Retinal pigment epithelial cell (primary cell): Measurements from ENCODE around the gene GTPBP4.
A peak's percentile ranks its signal among the peaks of the same experiment; 100 is the strongest.

Source experiments
- DNase-seq: peaks from one replicate; pipeline ENCODE4 v3.0.0-alpha.2; 2010; ENCODE audit warnings: low read depth
- H3K4me3 ChIP-seq: 2 replicates; pipeline ENCODE4 v1.5.1; 2011; ENCODE audit warnings: mild to moderate bottlenecking, low read length, control low read depth, moderate library complexity
- TF ChIP-seq, protein P1 (sequence below): conservative IDR thresholded peaks from 2 replicates; pipeline ENCODE4 v1.5.1; 2011; ENCODE audit warnings: low read depth, low read length, control low read depth, inconsistent platforms

The GTPBP4 gene

DNA sequence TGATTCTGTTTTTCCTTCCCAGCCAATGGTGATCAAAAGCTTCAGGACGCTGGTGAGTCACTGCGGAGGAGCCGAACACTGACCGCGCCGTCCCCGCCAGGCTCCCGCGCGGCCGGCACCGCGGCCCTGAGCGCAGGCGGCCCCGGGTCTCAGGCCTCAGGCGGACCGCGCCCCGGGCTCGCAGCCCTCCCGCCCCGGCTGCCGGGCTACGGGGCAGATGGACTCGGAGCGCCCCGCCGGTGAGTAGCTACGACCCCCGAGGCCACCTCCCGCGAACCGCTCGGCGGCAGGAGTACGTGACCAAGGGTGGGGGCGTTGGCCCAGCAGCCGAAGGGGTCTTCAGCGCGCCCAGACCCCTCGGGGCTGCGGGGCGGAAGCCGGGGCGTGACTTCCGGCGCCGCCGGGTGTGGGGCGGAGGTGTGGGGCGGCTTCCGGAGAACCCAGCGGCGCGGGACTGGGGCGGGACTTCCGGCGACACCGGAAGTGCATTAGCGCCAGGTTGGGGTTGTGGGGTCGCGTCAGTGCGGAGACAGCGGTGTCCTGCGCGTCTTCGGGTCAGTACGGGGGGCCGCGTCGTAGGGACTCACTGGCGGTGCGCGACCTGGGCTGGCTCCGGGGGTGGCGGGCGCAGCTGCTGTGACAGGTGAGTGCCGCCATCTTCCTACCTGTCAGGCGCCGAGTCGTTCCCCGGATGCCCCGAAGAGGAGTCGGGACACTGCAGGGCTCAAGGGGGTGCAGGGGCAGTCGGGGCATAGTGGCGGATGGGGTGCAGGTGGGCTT is 68.3 kb downstream of the GTPBP4 start, which contains the start of gene WDR37:
TSS of gene WDR37 (plus strand) at position 60 of the 780 bp plus-strand sequence. CDS start 15,771 bp downstream, outside the sequence.
- peak within 1 kb of the TSS; percentile 87 for H3K4me3 ChIP-seq
- DNase-seq, result peak; percentile 84
- TF ChIP-seq, protein P1, sequence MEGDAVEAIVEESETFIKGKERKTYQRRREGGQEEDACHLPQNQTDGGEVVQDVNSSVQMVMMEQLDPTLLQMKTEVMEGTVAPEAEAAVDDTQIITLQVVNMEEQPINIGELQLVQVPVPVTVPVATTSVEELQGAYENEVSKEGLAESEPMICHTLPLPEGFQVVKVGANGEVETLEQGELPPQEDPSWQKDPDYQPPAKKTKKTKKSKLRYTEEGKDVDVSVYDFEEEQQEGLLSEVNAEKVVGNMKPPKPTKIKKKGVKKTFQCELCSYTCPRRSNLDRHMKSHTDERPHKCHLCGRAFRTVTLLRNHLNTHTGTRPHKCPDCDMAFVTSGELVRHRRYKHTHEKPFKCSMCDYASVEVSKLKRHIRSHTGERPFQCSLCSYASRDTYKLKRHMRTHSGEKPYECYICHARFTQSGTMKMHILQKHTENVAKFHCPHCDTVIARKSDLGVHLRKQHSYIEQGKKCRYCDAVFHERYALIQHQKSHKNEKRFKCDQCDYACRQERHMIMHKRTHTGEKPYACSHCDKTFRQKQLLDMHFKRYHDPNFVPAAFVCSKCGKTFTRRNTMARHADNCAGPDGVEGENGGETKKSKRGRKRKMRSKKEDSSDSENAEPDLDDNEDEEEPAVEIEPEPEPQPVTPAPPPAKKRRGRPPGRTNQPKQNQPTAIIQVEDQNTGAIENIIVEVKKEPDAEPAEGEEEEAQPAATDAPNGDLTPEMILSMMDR, result no peak

DNA sequence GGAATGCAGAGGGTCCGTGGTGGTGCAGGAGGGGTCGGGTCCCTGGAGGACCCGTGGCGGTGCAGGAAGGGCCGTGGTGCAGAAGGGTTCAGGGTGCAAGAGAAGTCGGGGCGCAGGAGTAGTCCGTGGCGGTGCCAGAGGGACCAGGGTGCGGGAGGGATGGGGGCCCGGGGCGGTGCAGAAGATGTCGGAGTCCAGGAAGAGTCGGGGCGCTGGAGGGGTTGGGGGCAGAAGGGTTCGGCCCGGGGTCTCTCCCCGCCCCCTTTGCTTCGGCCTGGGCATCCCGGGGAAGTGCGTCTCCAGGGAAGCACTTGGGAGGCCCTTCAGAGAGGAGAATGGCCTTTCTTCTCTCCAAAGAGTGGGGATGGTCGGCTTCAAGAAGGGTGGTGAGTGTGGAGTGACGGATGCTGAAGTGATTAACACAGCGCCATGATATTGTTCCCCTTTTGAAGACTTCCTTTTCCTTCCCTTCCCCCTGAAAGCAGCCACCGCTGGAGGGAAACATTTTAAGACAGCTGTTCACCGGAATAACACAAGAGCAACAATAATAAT is 68.9 kb downstream of the GTPBP4 start:
- TF ChIP-seq, protein P1, result no peak
- peak overlapping the region; percentile 87 for H3K4me3 ChIP-seq
- no peak for DNase-seq

DNA sequence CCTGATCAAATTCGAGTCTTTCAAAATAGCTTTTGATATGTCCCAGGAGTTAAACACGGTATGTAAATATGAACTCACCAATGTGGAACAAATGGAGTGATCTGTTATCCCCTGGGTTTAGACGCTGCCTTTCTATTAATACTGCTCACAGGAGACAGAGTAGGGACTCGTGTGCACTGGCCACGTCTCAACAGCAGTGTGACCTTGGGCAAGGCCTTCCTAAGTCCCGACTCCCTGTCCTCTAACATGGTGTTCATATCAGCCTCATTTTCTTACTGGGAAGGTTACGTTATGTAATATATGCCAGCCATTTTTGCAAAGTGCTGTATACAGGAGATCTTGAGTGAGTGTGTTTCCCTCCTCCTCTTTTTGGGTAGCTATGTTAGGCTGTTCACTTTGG is 69.8 kb downstream of the GTPBP4 start:
- peak overlapping the region; percentile 5 for H3K4me3 ChIP-seq
- no peak for DNase-seq
- TF ChIP-seq, protein P1, result no peak

DNA sequence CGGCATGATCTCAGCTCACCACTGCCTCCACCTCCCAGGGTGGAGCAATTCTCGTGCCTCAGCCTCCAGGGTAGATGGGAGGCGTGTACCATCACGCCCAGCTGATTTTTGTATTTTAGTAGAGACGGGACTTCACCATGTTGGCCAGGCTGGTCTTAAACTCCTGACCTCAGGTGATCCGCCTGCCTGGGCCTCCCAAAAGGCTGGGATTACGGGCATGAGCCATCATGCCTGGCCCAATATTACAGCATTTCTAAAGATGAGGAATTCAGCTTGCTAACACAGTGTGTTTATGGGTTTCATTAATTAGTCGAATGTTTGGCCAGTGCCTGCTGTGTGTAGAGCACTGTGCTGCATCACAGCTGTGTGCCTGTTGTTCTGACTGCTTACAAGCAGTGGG is 71.7 kb downstream of the GTPBP4 start:
- no peak overlapping the region for H3K4me3 ChIP-seq
- TF ChIP-seq, protein P1, result no peak
- no peak for DNase-seq

DNA sequence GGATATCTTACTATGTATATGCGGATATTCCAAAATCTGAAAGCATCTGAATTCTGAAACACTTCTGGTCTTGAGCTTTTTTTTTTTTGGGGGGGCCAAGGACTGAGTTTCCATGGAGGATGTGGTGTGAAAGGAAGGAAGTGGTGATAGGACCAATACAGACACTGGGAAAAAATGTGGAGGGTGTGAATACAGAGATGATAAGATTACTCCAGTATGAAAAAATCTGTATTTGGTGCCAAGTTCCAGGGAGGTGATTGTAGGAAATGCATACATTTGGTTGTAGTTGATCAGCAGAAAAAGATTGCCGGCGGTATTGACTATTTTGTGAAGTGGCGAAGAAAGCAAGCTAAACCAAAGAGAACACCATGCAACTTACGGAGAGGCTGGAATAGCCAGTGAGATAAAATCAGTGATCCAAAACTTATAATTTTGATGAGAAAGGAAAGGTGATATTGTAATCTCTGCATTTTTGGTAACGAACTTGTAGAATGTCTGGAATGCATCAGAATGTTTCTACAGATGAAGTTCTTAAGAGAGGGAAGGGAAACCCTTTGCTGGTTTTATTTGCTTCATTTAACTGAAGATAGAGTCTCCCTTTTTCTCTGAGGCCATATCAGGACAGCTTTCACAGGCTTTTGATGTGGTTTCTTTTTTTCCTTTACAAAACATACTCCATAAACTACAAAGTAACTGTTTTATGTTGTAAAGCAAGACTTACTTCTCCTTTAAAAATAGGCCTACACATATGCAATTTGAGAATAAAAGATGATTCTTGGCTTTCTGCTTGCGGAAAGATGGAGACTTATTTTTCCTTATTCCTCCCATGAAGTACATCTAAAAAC is 73.9 kb downstream of the GTPBP4 start:
- TF ChIP-seq, protein P1, result no peak
- H3K4me3 ChIP-seq, result no peak overlapping the region
- no peak for DNase-seq

DNA sequence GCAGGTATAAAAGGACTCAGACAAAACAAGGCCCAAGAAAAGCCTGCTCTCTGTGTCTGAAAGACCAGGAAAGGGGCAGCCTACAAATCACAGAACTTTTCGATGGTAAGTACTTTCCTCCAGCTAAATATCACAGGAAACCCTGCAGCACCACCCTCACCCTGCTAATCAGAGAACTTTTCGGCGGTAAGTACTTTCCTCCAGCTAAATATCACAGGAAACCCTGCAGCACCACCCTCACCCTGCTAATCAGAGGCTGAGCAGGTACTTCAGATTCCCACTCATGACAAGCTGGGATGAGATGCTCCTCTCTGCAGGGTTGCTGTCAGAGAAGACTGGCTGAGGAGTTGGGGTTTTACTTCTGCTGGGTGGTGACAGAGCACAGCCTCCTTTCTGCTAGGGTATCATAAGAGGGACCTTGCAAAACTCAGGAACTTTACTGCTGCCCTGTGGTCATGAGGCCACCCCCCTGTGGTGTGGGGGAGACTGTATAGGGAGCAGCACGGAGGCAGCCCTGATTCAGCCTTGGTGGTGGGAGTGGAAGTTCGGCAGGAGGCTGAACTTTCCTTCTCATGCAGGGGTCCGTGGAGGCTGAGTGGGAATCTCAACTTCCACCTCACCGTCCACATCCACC is 75.1 kb downstream of the GTPBP4 start:
- TF ChIP-seq, protein P1, result no peak
- DNase-seq, result no peak
- no peak overlapping the region for H3K4me3 ChIP-seq
